Lower lobe of right lung (tissue), 2 donors: ENCODE measurements around the gene CDCA8. TPM values are rescaled to one million over a fixed set of nuclear protein-coding genes. Genes with fewer than 3 reads are reported as not detected.

Experiments
- ATAC-seq, 2 donors: fragments of 200-7000 bp; cut with Tn5 transposase; one replicate each; pipeline ENCODE4 v1.9.1; 2020 to 2022; ENCODE audit warnings: mild to moderate bottlenecking in 2 of 2, moderate library complexity in 2 of 2
- DNase-seq: peaks from one replicate; pipeline ENCODE4 v3.0.0-alpha.2; 2020
- H3K27ac ChIP-seq: fragments of 200-600 bp; one replicate; pipeline ENCODE4 v1.8.0; 2022
- H3K27me3 ChIP-seq: fragments of 200-600 bp; one replicate; pipeline ENCODE4 v1.8.0; 2022; ENCODE audit warnings: low read depth
- H3K36me3 ChIP-seq: fragments of 200-600 bp; one replicate; pipeline ENCODE4 v1.8.0; 2022; ENCODE audit warnings: mild to moderate bottlenecking
- H3K4me1 ChIP-seq: fragments of 200-600 bp; one replicate; pipeline ENCODE4 v1.8.0; 2022
- H3K4me3 ChIP-seq: fragments of 200-600 bp; one replicate; pipeline ENCODE4 v1.8.0; 2022; ENCODE audit warnings: mild to moderate bottlenecking
- H3K9me3 ChIP-seq: fragments of 200-600 bp; one replicate; pipeline ENCODE4 v1.8.0; 2022
- intact Hi-C: fragments of 100-400 bp; cut with DNase I; formaldehyde crosslinking; loops from one replicate; pipeline ENCODE4 v1.11.0; 2022
- total RNA-seq: library from RNA; stranded (reverse); fragmentation: NEBNext Ultra II Directional; extraction: Animal tissue kit (Norgen Biotek cat#: 25700); gene quantifications from one replicate; pipeline ENCODE4 v1.2.1, GENCODE V29; 2021
- TF ChIP-seq, protein P1 (sequence below): fragments of 200-600 bp; IDR thresholded peaks from one replicate; pipeline ENCODE4 v1.8.0; 2022; ENCODE audit warnings: antibody characterized with exemption, mild to moderate bottlenecking
- donor health status: DM: no; HTN: yes; CAD: no; lungs with severe emphysema.

CDCA8 gene
- total RNA-seq, 1 donor from 2014 or later = 1.7 TPM

DNA sequence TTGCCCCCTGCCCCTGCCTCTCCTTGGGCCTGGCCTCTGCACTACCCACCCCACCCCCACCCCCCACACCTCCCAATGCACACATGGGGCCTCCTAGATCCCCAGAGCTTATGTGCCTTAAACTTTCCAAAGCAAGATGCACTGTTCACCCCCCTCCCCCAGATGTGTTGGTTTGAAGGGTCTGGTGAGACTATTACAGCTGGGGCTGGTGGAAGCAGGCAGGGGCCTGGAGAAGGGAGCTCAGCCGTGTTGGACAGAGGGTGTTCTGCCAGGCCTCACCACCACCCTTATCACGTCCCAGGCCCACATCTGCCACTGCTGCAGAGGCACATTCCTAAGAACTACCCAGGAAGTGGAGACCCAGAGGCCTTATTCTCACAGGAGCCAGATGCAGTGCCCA lies 39.3 kb upstream of the CDCA8 start:
- intact Hi-C loops = no loop called here
- ATAC-seq (no peak), DNase-seq (no peak)
- Histone ChIP-seq H3K27me3 (peaks cover 3% of the 10 kb centered on the region), H3K27ac (no peak overlapping the region), H3K4me1 (no peaks in the 10 kb centered on the region), H3K36me3 (no peaks in the 10 kb centered on the region), H3K4me3 (no peak overlapping the region), H3K9me3 (no peaks in the 10 kb centered on the region)
- TF ChIP-seq, protein P1, sequence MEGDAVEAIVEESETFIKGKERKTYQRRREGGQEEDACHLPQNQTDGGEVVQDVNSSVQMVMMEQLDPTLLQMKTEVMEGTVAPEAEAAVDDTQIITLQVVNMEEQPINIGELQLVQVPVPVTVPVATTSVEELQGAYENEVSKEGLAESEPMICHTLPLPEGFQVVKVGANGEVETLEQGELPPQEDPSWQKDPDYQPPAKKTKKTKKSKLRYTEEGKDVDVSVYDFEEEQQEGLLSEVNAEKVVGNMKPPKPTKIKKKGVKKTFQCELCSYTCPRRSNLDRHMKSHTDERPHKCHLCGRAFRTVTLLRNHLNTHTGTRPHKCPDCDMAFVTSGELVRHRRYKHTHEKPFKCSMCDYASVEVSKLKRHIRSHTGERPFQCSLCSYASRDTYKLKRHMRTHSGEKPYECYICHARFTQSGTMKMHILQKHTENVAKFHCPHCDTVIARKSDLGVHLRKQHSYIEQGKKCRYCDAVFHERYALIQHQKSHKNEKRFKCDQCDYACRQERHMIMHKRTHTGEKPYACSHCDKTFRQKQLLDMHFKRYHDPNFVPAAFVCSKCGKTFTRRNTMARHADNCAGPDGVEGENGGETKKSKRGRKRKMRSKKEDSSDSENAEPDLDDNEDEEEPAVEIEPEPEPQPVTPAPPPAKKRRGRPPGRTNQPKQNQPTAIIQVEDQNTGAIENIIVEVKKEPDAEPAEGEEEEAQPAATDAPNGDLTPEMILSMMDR = no peak

DNA sequence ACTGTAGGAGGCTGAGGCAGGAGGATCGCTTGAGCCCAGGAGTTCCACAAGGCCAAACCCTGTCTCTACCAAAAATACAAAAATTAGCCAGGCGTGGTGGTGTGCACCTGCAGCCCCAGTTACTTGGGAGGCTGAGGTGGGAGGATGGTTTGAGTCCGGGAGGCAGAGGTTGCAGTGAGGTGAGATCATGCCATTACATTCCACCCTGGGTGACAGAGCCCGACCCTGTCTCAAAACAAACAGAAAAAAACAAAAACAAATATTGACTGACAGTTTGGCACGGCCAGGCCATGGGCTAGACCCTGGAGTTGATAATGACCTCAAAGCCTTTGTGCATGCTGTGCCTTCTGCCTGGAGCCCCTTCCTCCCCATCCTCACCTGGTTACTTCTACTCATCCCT lies 38.4 kb upstream of the CDCA8 start:
- Histone ChIP-seq H3K4me3 (no peak overlapping the region), H3K27ac (no peak overlapping the region), H3K4me1 (no peaks in the 10 kb centered on the region), H3K27me3 (peaks cover 3% of the 10 kb centered on the region), H3K36me3 (no peaks in the 10 kb centered on the region), H3K9me3 (no peaks in the 10 kb centered on the region)
- intact Hi-C loops = no loop called here
- TF ChIP-seq, protein P1 = no peak
- DNase-seq = no peak
- ATAC-seq = no peak

DNA sequence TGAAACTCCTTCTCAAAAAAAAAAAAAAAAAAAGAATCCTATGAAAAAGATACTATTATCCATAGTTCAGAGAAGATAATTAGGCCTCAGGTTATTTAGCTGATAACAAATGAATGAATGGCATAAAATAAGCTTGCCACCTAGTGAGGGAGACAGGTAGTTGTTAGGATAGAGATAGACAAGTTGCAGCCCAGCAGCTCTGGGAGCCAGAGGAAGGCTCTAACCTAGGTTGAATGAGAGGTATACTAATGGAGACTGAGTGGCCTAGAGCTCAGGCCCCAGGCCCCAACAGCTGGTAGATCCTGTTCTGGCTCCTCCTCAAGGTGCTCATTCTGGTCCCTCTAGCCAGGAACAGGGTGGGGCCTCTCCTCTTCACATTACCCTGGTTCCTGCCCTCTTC lies 37.0 kb upstream of the CDCA8 start:
- Histone ChIP-seq H3K9me3 (no peaks in the 10 kb centered on the region), H3K27ac (no peak overlapping the region), H3K4me1 (no peaks in the 10 kb centered on the region), H3K4me3 (no peak overlapping the region), H3K36me3 (no peaks in the 10 kb centered on the region), H3K27me3 (peaks cover 3% of the 10 kb centered on the region)
- intact Hi-C loops = no loop called here
- no peak for DNase-seq
- no peak for ATAC-seq
- TF ChIP-seq, protein P1 = no peak

DNA sequence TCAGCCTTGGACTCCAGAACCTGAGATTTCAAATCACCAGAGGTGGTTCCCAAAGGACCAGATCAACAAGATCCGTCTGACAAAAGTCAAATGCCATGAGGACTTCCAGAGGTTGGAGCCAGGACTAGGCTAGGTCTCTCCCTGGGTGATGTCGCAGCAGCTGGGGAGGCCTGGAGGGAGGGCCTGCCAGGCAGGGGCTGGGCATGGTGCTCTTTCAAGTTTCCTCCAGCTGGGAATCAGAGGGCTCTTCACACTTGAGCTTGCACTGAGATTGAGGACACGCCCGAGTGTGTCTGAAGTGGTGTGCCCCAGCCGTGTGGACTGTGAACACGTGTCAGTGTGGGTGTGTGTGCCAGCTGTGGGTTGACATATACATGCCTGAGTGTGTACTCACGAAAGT lies 36.3 kb upstream of the CDCA8 start:
- no peaks in the 10 kb centered on the region for H3K36me3 ChIP-seq
- ATAC-seq (no peak), DNase-seq (no peak)
- H3K27ac ChIP-seq = no peak overlapping the region
- H3K27me3 ChIP-seq = peaks cover 10% of the 10 kb centered on the region
- TF ChIP-seq, protein P1 = no peak
- H3K9me3 ChIP-seq = no peaks in the 10 kb centered on the region
- intact Hi-C loops = no loop called here
- no peaks in the 10 kb centered on the region for H3K4me1 ChIP-seq
- no peak overlapping the region for H3K4me3 ChIP-seq

DNA sequence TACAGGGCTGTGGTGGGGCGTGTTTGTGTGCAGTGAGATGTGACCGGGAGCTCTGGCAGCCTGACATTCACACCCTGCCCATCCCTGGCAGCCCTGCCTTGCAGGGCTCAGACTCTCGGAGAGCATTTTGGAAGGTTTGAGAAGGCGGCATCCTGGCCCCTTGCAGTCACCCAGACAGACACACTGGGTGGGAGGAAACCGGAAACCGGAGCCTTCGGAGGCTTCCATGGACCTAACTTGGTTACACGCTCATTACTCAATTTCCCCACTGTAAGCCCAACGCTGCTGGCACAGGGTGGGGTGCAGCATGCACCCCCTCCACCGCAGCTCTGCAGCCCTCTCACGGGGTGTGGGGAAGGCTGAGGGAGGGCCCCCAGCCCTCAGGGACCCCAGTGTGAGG lies 35.4 kb upstream of the CDCA8 start:
- H3K4me3 ChIP-seq = no peak overlapping the region
- TF ChIP-seq, protein P1 = no peak
- ATAC-seq = no peak
- H3K4me1 ChIP-seq = no peaks in the 10 kb centered on the region
- H3K9me3 ChIP-seq = no peaks in the 10 kb centered on the region
- H3K36me3 ChIP-seq = no peaks in the 10 kb centered on the region
- DNase-seq = no peak
- H3K27ac ChIP-seq = no peak overlapping the region
- H3K27me3 ChIP-seq = peaks cover 15% of the 10 kb centered on the region
- intact Hi-C loops = no loop called here
